ENCODE data around the gene LPCAT3.

LPCAT3 gene

DNA sequence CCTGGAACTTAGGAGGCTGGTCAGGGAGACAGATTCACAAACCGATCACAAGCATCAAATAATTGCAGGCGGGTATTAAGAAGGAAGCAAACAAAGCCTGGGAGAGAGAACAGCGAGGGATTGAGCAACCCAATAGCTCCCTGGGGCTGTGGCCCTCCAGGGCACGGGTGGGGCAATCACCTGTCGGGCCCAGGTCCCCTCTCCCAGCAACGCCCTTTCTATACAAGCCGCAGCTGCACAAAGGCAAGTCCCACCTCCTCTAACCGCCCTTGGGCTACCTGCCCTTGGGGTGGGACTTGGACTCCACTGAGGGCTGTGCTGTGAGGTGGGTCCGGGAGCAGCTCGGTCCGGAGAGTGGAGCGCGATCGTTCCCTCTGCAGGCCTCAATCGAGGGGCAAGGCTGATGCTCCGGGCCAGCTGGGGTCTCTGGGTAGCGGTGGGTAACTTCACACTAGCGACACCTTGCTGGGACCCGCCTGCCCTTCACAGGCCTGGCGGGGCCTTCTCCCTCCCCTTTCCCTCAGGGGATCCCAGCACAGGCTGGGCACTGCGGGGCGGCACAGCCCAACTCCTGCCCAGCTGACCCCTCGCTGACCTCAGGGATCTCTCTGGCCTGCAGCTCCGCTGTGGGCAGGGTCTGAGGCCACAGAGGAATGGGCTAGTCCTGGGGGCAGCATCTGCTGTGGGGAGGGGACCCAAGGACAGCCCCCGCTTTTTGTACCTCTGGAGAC is 55.8 kb downstream of the LPCAT3 start:
- DNase-seq = no peak

DNA sequence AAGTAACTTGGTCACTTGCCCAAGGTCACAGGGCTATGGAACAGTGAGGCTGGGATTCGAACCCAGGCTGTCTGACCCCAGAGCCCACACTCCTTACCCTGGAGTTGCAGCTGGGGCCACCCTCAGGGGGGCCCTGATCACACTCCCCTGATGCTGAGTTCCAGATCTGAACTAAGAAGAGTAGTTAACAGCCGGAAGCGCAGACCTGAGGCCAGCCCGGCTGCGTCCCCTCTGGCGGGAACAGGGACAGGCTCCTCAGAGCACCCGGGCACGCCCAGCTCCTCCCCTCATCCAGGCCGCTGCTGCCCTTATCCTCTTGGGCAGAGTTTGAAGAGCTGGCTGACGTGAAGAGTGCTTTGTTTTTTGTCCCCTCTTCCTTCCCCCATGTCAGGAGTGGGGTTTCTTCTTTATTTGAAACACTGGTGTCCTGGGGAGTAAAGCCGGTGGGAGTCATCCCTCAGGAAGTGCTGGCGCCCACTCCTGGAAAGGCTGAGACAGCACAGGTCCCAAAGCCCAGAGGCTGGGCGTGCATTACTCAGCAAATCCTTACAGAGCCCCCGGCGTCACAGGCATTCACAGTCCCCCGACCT is 56.5 kb downstream of the LPCAT3 start:
- no peak for DNase-seq

DNA sequence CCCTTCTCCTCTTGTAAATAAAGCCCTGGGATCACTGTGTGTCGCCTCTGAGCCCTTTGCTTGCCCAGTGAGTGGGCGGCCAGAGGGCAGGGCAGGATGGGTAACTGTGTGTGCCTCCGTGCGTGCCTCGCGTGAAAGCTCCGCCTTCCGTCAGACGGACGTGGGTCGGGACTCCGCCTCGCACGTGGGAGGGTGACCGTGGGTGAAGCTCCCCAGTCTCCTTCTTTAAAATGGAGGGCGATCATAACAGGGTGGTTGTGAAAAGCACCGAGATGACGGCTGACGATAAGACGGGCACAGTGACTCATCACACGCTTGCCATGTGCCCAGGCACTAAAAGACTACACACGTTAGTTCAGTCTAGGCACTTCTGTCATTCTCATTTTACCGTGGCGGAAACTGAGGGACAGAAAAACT is 57.0 kb downstream of the LPCAT3 start:
- DNase-seq = no peak

DNA sequence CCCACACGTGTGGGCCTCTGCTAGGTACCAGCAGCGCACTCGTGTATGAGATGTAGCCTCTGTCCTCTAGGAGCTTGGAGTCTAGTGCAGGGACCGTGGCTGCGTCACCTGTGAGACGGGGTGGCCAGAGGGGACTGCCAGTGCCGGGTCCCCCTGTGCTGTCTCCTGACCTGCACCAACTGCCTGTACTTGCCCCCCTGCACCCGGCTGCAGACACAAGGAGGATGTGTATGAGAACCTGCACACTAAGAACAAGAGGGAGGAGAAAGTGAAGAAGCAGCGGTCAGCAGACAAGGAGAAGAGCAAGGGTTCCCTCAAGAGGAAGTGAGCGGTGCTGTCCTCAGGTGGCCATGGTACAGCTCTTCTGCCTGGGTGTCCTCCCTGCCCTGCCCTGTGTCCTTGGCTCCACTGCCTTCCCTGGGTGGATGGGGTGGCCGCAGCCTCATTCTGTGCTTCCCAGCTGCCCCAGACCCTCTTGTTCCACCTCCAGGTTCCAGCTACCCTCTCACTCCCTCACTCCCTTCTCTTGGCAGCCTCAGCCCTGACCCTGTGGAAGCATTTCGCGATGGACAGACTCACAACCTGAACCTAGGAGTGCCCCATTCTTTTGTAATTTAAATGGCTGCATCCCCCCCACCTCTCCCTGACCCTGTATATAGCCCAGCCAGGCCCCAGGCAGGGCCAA is 57.5 kb downstream of the LPCAT3 start:
- DNase-seq = no peak

DNA sequence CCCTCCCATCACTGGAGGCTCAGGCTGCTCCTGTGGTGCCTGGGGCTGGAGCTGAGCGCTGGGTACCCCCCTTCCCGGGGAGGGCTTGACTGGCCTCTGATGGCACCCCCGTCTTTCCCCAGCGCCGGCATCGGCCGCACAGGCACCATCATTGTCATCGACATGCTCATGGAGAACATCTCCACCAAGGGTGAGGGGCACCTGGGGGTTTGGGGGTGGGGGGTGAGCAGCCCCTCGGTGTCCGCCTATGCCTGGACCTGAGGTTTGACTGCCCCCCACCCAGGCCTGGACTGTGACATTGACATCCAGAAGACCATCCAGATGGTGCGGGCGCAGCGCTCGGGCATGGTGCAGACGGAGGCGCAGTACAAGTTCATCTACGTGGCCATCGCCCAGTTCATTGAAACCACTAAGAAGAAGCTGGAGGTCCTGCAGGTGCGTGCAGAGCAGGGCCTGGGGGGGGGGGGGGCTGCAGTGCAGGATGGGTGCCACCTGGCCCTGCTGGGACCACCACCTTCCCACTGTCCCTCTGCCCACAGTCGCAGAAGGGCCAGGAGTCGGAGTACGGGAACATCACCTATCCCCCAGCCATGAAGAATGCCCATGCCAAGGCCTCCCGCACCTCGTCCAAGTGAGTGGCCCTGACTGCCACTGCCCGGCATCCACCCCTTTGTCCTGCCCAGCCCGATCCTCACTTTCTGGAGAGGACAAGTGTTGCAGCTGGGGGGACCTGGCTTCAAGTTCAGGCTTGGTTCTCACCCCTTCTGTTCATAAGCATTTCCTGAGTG is 58.3 kb downstream of the LPCAT3 start:
- DNase-seq = no peak

DNA sequence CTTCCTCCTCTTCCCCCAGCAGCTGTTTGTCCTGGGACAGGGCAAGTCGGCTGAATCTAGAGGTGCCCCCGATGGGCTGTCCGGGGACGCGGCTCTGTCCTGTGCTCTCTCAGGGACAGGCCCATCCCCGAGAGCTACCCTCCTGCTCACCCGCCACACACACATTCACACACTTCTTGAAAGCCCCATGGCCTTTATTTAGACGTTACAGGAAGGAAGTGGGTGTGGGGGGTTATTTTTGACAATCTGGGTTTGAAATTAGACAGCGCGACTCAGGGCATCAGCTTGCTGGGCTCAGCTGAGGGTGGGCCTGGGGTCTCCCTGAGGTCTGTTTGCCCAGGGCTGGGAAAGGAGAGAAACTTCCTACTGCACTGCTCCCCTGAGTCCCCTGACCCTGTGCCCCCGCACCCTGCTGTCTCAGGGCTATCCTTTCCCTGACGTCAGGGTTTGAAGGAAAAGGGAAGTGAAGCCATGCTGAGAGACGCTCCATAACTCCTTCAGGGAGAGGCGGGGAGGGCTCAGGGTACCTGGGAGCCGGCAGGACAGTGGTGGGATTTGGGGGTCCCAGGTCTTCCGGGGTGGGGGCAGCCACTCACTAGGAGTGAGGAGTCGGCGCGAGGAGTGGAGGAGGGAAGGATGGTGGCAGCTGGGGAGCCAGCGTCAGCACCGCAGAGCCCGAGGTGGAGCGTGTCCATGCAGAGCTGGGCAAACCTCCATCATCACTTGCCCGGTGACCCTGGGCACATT is 59.0 kb downstream of the LPCAT3 start:
- DNase-seq = no peak

DNA sequence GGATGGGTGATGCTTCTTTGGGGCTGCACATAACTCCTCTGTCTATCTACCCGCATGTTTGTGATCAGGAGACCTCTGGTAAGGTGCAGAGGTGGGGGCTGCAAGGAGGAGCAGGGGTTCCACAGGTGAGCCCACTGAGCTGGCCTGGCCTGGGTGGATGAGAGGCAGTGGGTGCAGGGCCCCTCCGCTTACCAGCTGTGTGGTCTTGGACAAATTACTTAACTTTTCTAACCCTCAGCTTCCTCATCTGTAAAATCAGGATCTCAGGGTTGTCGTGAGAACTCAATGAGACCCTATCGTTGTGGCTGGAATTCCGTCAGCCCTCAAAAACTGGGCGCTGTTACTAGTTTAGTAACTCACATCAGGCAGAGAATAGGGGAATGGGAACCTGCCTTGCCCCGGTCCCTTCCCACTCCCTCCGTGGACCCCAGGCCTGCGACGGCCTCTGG is 59.6 kb downstream of the LPCAT3 start:
- no peak for DNase-seq

DNA sequence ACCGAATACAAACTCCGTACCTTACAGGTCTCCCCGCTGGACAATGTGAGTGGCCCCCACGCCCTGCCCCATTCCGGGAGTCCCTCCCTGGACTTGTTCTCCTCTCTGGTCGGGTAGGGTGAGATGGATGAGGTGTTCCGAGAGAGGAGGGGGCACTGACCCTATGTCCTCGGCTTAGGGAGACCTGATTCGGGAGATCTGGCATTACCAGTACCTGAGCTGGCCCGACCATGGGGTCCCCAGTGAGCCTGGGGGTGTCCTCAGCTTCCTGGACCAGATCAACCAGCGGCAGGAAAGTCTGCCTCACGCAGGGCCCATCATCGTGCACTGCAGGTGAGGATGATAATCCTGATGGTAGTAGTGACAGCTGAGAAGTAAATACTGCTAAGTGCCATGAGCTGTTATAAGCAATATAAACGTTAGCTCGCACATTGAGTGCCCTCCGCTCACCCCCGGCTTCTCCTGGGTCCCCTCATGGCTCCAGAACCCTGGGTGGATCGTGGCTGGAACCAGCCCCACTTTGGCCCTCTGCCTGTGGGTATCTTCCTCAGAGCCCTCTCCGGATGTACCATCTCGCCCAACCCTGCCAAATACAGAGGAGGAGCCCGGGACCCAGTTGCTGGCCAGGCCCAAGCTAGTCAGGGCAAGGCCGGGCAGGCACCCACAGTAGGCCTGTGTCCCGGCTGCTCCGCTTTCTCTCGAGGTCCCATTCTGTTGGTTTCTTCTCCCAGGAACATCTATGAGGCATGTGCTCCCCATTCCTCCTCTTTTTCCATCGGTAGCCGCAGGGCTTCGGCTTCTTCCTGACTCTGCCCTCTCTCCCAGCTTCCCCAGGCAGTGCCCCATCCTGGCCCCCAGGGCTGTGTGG is 60.3 kb downstream of the LPCAT3 start:
- DNase-seq = no peak

DNA sequence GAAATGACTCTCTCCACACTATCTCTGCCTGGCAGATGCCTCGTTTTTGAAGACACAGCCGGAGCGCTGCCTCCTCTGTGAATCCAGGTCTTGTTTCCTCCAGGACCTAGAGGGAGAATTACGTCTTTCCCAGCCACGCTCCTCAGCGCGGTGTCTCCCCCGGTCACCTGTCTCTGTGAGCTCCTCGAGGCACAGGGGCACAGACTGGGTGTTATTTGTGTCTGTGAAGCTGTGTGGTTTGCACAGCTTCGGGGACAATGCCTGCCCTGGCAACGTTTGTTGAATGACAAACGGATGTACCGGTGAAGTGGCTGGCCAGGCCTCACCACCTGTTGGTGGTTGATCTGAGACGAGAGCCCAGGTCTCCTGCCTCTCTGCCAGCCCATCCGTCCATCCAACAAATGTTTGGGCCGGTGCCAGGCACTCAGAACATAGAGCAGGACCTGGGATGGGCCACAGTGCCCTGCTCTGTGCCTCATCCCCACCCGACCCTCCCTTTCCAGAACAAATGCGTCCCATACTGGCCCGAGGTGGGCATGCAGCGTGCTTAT is 61.0 kb downstream of the LPCAT3 start:
- DNase-seq = no peak

DNA sequence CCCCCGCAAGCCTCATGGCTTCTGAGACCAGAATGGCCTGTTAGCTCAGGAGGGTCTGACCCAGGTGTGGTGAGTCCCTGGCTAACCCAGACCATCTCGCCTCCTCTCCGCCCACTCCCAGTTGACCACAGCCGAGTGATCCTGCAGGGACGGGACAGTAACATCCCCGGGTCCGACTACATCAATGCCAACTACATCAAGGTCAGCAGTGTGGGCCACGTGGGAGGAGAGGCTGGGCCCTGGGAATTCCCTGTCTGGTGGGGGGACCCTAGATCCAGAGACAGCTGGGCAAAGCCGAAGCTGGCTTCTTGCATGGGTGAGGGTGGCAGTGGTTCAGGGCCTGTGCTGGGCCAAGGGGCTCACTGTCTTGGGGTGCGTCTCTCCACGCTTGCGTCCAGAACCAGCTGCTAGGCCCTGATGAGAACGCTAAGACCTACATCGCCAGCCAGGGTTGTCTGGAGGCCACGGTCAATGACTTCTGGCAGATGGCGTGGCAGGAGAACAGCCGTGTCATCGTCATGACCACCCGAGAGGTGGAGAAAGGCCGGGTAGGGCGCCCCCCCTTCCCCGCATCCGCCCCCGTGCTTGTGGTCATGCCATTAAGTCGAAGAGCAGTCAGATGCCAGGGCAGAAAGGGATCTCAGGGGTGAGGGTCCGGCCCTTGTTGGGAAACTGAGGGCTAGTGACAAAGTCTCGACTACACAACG is 62.1 kb downstream of the LPCAT3 start:
- no peak for DNase-seq

DNA sequence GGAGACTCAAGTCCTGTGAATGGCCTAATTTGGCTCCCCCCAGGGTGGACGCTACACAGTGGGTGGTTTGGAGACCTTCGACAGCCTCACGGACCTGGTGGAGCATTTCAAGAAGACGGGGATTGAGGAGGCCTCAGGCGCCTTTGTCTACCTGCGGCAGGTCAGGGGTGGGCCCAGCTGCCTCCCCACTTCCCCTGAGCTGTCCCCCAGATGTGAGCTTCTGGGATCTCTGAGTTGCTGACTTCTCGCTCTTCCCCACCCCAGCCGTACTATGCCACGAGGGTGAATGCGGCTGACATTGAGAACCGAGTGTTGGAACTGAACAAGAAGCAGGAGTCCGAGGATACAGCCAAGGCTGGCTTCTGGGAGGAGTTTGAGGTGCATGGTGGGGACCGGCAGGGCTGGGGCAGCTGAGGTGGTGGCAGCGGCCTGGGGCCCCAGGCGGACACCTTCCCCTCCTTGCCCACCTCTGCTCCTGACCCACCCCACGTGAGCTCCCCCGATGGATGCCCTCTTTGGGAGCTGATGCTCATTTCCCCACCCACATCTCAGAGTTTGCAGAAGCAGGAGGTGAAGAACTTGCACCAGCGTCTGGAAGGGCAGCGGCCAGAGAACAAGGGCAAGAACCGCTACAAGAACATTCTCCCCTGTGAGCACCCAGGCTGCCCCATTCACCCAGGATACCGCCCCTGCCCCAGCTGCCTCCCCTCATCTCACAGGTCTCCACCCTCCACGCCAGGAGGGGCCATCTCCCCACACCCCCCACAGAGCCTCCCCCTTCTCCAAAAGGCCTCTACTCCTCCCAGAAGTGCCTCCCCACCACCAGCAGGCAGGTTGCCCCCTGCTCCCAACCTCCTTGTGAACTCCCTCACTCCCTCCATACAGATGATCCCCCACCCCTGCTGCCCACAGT is 62.9 kb downstream of the LPCAT3 start:
- no peak for DNase-seq

DNA sequence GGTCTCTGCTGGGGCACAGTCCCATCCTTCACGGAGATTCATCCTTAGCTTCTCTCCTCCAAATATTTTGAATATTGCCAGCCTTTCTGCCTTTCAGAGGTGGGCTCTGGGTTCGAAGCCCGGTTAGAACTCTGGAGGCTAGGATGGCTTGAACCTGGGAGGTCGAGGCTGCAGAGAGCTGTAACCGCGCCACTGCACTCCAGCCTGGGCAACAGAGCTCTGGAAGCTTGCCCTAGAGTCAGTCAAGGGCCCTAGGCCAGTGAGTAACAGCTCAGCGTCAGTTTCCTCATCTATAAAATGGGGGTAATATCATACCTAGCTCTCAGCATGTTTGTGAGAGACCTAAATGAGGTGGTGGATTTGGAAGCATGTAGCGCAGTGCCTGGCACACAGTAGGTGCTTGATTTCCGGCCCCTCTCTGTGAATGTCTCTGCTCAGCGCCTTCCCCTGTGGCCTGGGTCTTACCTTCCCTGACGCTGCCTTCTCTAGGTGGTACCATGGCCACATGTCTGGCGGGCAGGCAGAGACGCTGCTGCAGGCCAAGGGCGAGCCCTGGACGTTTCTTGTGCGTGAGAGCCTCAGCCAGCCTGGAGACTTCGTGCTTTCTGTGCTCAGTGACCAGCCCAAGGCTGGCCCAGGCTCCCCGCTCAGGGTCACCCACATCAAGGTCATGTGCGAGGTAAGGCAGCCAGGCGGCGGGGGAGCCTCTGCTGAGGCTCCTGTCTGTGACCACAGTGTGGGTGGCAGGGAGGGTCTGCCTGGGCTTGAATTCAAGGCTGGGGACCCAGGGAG is 63.8 kb downstream of the LPCAT3 start:
- DNase-seq = no peak

DNA sequence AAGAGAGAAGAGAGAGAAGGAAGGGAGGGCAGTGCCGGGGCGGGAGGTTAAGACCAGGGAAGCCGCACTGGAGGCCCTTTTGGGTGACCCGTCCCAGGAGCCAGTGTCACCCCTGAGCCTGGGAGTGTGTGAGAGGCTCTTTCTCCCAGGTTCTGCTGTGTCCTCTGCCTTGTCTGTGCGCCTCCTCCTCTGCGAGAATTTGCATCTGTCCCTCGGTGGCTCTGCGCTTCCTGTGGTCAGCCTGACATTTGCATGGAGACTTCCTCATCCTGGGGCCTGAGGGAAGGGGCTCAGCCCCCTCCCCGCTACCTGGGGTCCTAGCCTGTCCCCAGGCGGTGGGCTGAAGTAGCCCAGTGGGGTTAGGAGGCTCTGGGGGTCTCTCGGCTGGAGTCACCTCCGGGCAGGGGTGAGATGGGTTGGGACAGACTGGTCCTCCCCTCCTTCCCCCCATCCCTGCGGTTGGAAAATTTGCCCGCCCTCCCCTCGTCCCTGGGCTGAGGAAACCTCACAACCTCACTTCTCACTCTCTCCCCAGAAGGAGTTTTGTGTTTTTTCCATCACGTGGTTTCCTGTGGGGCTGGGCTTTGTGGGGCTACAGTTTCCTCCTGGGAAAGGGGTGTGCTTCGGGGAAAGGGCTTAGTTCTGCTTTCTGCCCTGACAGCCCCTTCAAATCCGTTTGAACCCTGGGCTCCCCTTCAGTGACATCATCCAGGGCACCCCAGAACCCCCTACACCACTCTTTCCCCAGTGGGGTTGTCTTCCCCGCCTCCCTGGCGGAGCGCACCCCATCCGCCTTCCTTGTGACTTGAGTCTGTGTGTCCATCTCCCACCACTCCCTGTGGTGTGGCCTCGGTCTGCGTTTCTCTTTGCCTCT is 64.6 kb downstream of the LPCAT3 start:
- DNase-seq = peak in 1 of 2 donors; percentile 47

DNA sequence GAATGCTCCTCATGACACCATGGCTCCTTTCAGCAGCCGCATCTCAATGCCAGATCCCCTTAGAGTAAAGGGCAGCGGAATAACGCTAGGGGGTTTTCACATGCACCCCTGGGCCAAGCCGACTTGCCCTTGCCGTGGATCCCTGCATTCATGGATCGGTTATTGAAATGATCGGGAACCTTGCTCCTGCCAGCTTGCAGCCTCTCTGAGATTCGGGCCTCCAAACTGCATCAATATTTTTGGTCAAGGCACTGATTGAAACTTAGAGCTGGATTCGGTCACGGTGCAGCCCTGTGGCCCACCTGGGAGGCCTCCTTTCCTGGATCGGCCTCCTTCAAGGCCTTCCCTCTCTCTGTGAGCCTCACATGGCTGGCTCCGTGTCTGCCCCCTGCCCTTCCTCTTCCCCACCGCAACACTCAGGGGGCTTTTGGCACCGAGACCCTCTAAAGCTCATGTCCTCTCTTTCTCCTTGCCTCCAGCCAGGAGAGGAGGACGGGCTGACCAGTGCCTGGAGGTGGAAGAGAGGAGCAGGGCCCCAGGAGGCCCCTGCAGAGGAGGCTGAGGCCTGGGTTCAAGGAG is 65.3 kb downstream of the LPCAT3 start:
- DNase-seq = no peak

DNA sequence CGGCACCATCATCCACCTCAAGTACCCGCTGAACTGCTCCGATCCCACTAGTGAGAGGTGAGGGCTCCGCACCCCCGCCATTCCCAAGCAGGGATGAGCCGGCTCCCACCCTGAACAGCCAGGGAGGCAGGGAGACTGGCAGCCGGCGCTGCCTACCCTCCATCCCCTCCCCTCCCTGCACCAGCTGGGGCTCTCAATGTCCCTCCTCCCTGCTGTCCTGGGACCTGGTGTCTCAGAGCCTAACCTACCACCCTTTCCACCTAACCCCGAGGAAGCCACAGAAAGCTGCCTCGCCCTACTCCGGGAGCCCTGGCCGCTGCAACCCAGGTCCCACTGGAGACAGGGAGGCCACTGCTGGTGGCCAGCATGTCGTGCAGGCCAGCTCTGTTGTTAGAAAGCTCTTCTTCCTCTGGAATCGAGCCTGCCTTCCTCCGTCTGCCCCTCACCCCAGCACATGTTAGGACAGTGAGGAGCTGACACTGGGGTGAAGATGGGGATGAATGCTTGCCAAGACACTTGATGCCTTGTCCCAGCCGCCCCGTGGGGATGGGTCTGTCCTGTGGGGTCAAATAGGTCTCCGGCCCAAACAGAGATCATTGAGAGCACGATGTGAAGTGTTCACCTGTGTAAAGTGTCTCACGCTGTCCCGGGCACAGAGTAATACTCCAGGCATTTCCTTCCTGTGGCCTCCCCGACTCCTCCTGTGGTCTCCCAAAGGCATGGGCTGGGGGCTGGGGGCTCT is 66.0 kb downstream of the LPCAT3 start:
- no peak for DNase-seq

DNA sequence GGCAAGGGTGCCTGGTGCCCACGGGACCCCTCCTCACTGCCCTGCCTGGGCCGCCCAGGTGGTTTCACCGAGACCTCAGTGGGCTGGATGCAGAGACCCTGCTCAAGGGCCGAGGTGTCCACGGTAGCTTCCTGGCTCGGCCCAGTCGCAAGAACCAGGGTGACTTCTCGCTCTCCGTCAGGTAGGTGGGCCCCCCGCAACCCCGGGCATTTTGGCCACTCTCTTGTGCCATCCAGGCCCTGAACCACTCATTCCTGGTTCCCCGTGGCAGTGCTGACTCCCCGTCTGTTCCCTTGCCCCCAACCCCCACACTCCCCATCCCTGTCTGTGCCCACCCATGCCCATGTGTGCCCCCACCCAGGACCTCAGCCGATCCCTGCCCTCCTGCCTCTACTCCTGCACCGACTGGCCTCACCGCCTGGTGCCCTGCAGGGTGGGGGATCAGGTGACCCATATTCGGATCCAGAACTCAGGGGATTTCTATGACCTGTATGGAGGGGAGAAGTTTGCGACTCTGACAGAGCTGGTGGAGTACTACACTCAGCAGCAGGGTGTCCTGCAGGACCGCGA is 66.6 kb downstream of the LPCAT3 start:
- no peak for DNase-seq
